H9 (cell line): ENCODE data around the gene C6orf47. TPM values are rescaled to one million over a fixed set of nuclear protein-coding genes. Genes with fewer than 3 reads are reported as not detected.
A peak's percentile ranks its signal among the peaks of the same experiment; 100 is the strongest.

Source experiments
- DNase-seq: peaks from one replicate; pipeline ENCODE4 v3.0.0-alpha.2; 2017
- H2AFZ ChIP-seq: one replicate; pipeline ENCODE4 v1.6.1; 2013; ENCODE audit warnings: mild to moderate bottlenecking, low read length, control low read depth, moderate library complexity
- H2AK5ac ChIP-seq: 2 replicates; pipeline ENCODE4 v1.6.1; 2013; ENCODE audit warnings: low read length, control low read depth, mixed read lengths; ENCODE audit not compliant: insufficient read length
- H2BK120ac ChIP-seq: one replicate; pipeline ENCODE4 v1.6.1; 2013; ENCODE audit warnings: low read depth, mild to moderate bottlenecking, low read length, control low read depth, inconsistent platforms; ENCODE audit not compliant: poor library complexity, severe bottlenecking
- H2BK12ac ChIP-seq: 2 replicates; pipeline ENCODE4 v1.6.1; 2013; ENCODE audit warnings: low read length, control low read depth, mixed read lengths, low read depth; ENCODE audit not compliant: insufficient read length
- H2BK15ac ChIP-seq: 2 replicates; pipeline ENCODE4 v1.6.1; 2013; ENCODE audit warnings: low read depth, low read length, control low read depth
- H2BK20ac ChIP-seq: one replicate; pipeline ENCODE4 v1.6.1; 2013; ENCODE audit warnings: low read depth, mild to moderate bottlenecking, low read length, control low read depth, inconsistent platforms; ENCODE audit not compliant: poor library complexity, severe bottlenecking
- H2BK5ac ChIP-seq: 2 replicates; pipeline ENCODE4 v1.6.1; 2013; ENCODE audit warnings: low read length, control low read depth, mixed read lengths; ENCODE audit not compliant: insufficient read length
- H3K14ac ChIP-seq: 2 replicates; pipeline ENCODE4 v1.6.1; 2013; ENCODE audit warnings: low read length, control low read depth; ENCODE audit not compliant: insufficient read depth
- H3K18ac ChIP-seq: 2 replicates; pipeline ENCODE4 v1.6.1; 2013; ENCODE audit warnings: low read depth, mild to moderate bottlenecking, mixed read lengths, low read length, control low read depth; ENCODE audit not compliant: insufficient read length
- H3K23ac ChIP-seq: 2 replicates; pipeline ENCODE4 v1.6.1; 2013; ENCODE audit warnings: low read length, control low read depth, mixed read lengths, low read depth; ENCODE audit not compliant: insufficient read length
- H3K23me2 ChIP-seq: 2 replicates; pipeline ENCODE4 v1.6.1; 2013; ENCODE audit warnings: low read depth, mild to moderate bottlenecking, mixed read lengths, low read length, control low read depth; ENCODE audit not compliant: insufficient read length, poor library complexity, severe bottlenecking
- H3K27ac ChIP-seq: 2 replicates; pipeline ENCODE4 v1.5.1; 2013; ENCODE audit warnings: low read length, control low read depth, mixed read lengths, low read depth; ENCODE audit not compliant: insufficient read length
- H3K27me3 ChIP-seq: 2 replicates; pipeline ENCODE4 v1.6.1; 2013; ENCODE audit warnings: low read length, control low read depth, inconsistent platforms; ENCODE audit not compliant: insufficient read depth
- H3K4ac ChIP-seq: 2 replicates; pipeline ENCODE4 v1.6.1; 2013; ENCODE audit warnings: low read depth, mild to moderate bottlenecking, control low read depth, inconsistent platforms, low read length, moderate library complexity
- H3K4me1 ChIP-seq: 2 replicates; pipeline ENCODE4 v1.6.1; 2013; ENCODE audit warnings: low read length, control low read depth, inconsistent platforms; ENCODE audit not compliant: insufficient read depth
- H3K4me2 ChIP-seq: 2 replicates; pipeline ENCODE4 v1.6.1; 2013; ENCODE audit warnings: low read length, control low read depth, mixed read lengths; ENCODE audit not compliant: insufficient read length, insufficient read depth
- H3K56ac ChIP-seq: 2 replicates; pipeline ENCODE4 v1.6.1; 2013; ENCODE audit warnings: low read depth, mild to moderate bottlenecking, mixed read lengths, low read length, control low read depth; ENCODE audit not compliant: insufficient read length
- H3K79me1 ChIP-seq: 2 replicates; pipeline ENCODE4 v1.6.1; 2013; ENCODE audit warnings: low read depth, mild to moderate bottlenecking, moderate library complexity, low read length, control low read depth, inconsistent platforms; ENCODE audit not compliant: insufficient read depth, poor library complexity, severe bottlenecking
- H3K79me2 ChIP-seq: 2 replicates; pipeline ENCODE4 v1.6.1; 2013; ENCODE audit warnings: low read length, control low read depth, inconsistent platforms; ENCODE audit not compliant: insufficient read depth
- H3K9ac ChIP-seq: 2 replicates; pipeline ENCODE4 v1.6.1; 2013; ENCODE audit warnings: low read length, control low read depth, mixed read lengths; ENCODE audit not compliant: insufficient read length; ENCODE audit errors: extremely low read depth
- H3K9me3 ChIP-seq: one replicate; pipeline ENCODE4 v1.6.1; 2013; ENCODE audit warnings: low read depth, low read length, inconsistent platforms; ENCODE audit not compliant: control insufficient read depth
- H3T11ph ChIP-seq: one replicate; pipeline ENCODE4 v1.6.1; 2013; ENCODE audit warnings: mild to moderate bottlenecking, low read length, control low read depth, inconsistent platforms
- H4K20me1 ChIP-seq: one replicate; pipeline ENCODE4 v1.6.1; 2013; ENCODE audit not compliant: control insufficient read depth, insufficient read length, insufficient read depth
- H4K5ac ChIP-seq: 2 replicates; pipeline ENCODE4 v1.6.1; 2013; ENCODE audit warnings: low read depth, mild to moderate bottlenecking, mixed read lengths, low read length, control low read depth; ENCODE audit not compliant: insufficient read length
- H4K8ac ChIP-seq: replicated peaks from 2 replicates; pipeline ENCODE4 v1.6.1; 2013; ENCODE audit warnings: low read length, control low read depth, mixed read lengths, low read depth; ENCODE audit not compliant: insufficient read length
- H4K91ac ChIP-seq: 2 replicates; pipeline ENCODE4 v1.6.1; 2013; ENCODE audit warnings: low read depth, mild to moderate bottlenecking, moderate library complexity, mixed read lengths, low read length, control low read depth; ENCODE audit not compliant: insufficient read length
- H3K27ac Mint-ChIP-seq, 3 experiments: 2 replicates in 2 of 3; 3 replicates in 1 of 3; pipeline ENCODE4 v1.8.0; 2020 to 2021; ENCODE audit warnings: mixed read lengths in 3 of 3, mild to moderate bottlenecking in 1 of 3, moderate library complexity in 1 of 3
- H3K27me3 Mint-ChIP-seq: 2 replicates; pipeline ENCODE4 v1.8.0; 2021; ENCODE audit warnings: low read depth, mild to moderate bottlenecking, moderate library complexity, mixed read lengths
- H3K36me3 Mint-ChIP-seq, 3 experiments: 2 replicates in 2 of 3; 3 replicates in 1 of 3; pipeline ENCODE4 v1.8.0; 2020 to 2021; ENCODE audit warnings: low read depth in 3 of 3, mixed read lengths in 3 of 3; ENCODE audit not compliant: insufficient read depth in 1 of 3
- H3K4me1 Mint-ChIP-seq, 2 experiments: 2 replicates each; pipeline ENCODE4 v1.8.0; 2020; ENCODE audit warnings: mixed read lengths in 2 of 2
- H3K4me3 Mint-ChIP-seq, 2 experiments: 2 replicates in 1 of 2; 3 replicates in 1 of 2; pipeline ENCODE4 v1.8.0; 2020 to 2021; ENCODE audit warnings: mild to moderate bottlenecking in 2 of 2, mixed read lengths in 2 of 2, moderate library complexity in 1 of 2
- H3K9me3 Mint-ChIP-seq, 2 experiments: 2 replicates in 1 of 2; 3 replicates in 1 of 2; pipeline ENCODE4 v1.8.0; 2020; ENCODE audit warnings: mild to moderate bottlenecking in 2 of 2, mixed read lengths in 2 of 2, moderate library complexity in 1 of 2
- CTCF ChIP-seq: fragments of 200-600 bp; sonication (generic); conservative IDR thresholded peaks from 3 replicates; pipeline ENCODE4 v1.8.0; 2021; ENCODE audit warnings: antibody characterized with exemption, mild to moderate bottlenecking
- WGBS: extraction: QIAGEN DNeasy Blood & Tissue Kit; methylation state at CpG from one replicate; pipeline ENCODE4 v1.1.7; 2013; ENCODE audit warnings: missing lambda C conversion rate, low lambda C conversion rate, mixed read lengths; ENCODE audit not compliant: insufficient read length; ENCODE audit errors: extremely low coverage; 5-methylcytosine and 5-hydroxymethylcytosine counted together
- total RNA-seq: library from RNA; stranded (reverse); gene quantifications from 2 replicates; pipeline ENCODE4 v1.2.1, GENCODE V29; 2021

C6orf47 gene
- total RNA-seq, 1 experiment from 2014 or later, result 19.0 TPM

- peaks cover 29% of the 10 kb centered on the region for H3K27me3 Mint-ChIP-seq
- H3K4ac ChIP-seq, result no peak overlapping the region
- H4K5ac ChIP-seq, result no peak overlapping the region
- no peaks in the 10 kb centered on the region; the same call in 1 of the 2 replicates for H3K27me3 ChIP-seq
- peak overlapping the region; percentile 92 for H3K4me2 ChIP-seq
- DNase-seq, result peak; percentile 56
- TF ChIP-seq CTCF, result no peak
- no peak overlapping the region for H3T11ph ChIP-seq
- peaks cover 18% of the 10 kb centered on the region for H3K23me2 ChIP-seq
- peak overlapping the region; percentile 76 to 89 for H3K4me3 Mint-ChIP-seq
- H3K14ac ChIP-seq, result peak overlapping the region; percentile 26; the same call in 1 of the 2 replicates
- H2BK15ac ChIP-seq, result no peak overlapping the region
- no peak overlapping the region for H3K23ac ChIP-seq
- no peak overlapping the region for H4K91ac ChIP-seq
- no CpG with 5 or more reads among the region's 40 CpGs for WGBS
- no peak overlapping the region for H3K9ac ChIP-seq
- H3K79me1 ChIP-seq, result no peaks in the 10 kb centered on the region
- no peaks in the 10 kb centered on the region for H3K4me1 ChIP-seq
- no peak overlapping the region for H2AK5ac ChIP-seq
- no peak overlapping the region for H4K8ac ChIP-seq
- no peaks in the 10 kb centered on the region for H3K9me3 ChIP-seq
- no peak overlapping the region for H3K27ac ChIP-seq
- no peak overlapping the region for H2BK5ac ChIP-seq
- no peak overlapping the region for H2BK12ac ChIP-seq
- no peak overlapping the region for H2AFZ ChIP-seq
- H2BK120ac ChIP-seq, result no peak overlapping the region
- H3K4me1 Mint-ChIP-seq, result peaks cover 20 to 25% of the 10 kb centered on the region in 2 experiments
- H3K36me3 Mint-ChIP-seq, result peaks cover under 1 to 8% (median 2%) of the 10 kb centered on the region in 3 experiments
- H3K56ac ChIP-seq, result no peak overlapping the region
- no peaks in the 10 kb centered on the region for H4K20me1 ChIP-seq
- H3K18ac ChIP-seq, result peak overlapping the region; percentile 44
- H3K9me3 Mint-ChIP-seq, result no peaks in the 10 kb centered on the region; a peak in 3 of 5 replicates
- H3K27ac Mint-ChIP-seq, result peak overlapping the region in 1 of 3 experiments; percentile 57; a peak in 1 of 7 replicates
- no peaks in the 10 kb centered on the region for H3K79me2 ChIP-seq
- H2BK20ac ChIP-seq, result no peak overlapping the region
Measured at GRCh38 chr6:31681135-31681671, 20.6 kb upstream of the C6orf47 start.
